ENCODE data around the gene OR2Y1.
"Not testable (repeated sequence)": the region's sequence is repeated elsewhere in the genome, so short reads cannot be mapped to it uniquely, and the experiment has no call there.

The OR2Y1 gene

DNA sequence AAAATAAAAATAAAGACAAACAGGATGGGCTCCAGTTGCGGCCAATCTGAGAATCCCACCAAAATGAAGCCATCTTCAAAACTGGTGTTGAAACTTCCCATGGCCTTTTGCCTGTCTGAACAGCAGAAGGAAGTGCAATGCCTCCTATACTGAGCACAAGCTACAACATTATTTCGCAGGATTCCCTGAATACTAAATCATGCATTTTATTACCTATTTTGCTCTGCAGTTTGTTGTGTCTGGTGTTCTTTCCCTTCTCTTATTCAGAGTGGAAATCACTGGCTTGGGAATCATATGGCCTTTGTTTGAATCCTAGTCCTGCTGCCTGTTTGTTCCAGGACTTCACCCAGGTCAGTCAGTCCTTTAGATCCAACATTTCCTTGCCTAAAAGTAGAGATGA, at the start of gene OR2Y1:
Gene OR2Y1, minus strand, starts transcription at position 101 of the 400 bp plus-strand sequence. Its CDS starts 0 bp downstream, at position 101.
- no peak for DNase-seq (ENCODE audit: low read depth)

DNA sequence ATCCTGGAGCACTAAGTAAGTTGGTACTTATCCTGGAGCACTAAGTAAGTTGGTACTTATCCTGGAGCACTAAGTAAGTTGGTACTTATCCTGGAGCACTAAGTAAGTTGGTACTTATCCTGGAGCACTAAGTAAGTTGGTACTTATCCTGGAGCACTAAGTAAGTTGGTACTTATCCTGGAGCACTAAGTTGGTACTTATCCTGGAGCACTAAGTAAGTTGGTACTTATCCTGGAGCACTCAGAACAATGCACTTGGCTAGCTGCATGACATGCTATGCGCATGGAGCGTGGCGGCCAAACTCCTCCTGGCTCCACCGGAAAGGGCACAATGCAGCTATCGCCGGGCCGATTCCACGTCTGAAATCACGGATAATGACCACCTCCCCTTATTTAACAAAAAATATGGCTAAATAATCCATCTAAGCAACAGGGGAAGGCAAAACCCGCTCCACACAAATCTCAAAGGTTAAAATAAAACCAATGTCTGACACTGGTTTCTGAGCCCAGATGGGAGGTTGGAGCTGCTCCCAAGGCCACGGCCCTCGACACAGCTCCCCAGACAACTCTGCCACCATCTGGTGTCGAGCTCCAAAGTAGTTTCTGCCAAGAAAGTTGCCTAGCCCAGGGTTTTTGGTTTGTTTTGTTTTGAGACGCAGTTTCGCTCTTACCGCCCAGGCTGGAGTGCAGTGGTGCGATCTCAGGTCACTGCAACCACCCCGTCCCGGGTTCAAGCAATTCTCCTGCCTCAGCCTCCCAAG, 49.0 kb upstream of the OR2Y1 start:
- DNase-seq (ENCODE audit: low read depth), result not testable (repeated sequence)

GRCh38 chr5:180787711-180788431, 48.0 kb upstream of the OR2Y1 start:
- DNase-seq (ENCODE audit: low read depth), result no peak

DNA sequence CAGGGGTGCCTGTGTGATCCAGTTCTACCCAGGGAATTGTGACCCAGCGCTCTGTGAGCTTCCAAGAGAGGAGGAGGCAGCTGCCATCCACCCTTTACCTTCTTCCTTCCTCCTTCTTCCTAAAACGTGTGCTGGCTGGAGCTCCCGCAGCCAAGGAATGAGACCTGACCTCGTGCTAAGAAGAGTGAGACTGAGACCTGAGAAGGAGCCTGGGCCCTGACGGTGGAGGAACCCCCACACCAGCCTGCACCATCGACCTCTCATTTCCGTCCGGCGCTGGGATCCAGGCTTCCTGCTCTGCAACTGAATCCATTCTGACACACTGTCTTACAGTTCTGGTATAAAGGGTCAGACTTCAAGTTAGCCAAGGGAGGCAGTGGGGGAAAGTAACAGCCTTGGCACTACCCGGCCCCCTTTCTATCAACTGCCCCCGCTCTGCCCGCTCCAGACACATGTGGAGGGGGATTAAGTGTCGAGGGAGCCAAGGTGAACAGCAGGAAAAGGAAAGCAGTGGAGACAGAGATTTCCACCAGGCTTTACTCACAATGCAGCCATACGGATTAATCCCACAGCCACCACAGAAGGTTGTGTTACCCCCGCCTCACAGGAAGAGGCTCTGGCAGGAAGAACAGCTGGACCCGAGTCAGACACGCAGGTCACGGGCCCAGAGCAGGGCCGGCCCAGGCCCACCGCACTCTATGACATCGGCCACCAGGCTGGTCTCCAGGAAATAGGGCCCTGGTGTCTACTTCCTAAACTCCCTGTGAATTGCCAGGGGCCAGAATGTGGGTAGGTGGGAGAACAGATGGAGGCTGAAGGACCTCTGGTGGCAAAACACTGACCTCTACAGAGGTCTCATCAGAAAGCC, 46.9 kb upstream of the OR2Y1 start:
- no peak for DNase-seq (ENCODE audit: low read depth)

DNA sequence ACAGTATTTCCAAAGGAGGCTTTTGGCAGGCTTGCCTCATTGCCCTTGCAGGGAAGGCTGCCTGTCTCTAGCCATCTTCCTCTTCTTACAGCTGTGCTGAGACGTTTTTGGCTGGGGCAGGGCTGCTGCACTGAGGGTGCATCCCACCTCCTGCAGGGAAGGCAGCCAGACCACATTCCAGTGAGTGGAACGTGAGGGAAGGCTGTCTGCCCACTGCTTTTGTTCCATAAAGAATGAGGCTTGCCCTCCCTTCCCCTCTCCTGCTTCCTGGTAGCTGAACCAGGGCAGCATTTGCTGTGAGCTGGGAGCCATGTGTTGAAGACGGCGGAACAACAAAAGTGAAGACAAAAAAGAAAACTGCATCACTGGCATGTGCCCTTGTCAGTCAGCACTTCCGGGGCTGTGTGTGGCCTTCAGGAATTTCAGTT, 46.0 kb upstream of the OR2Y1 start:
- DNase-seq (ENCODE audit: low read depth), result no peak

GRCh38 chr5:180785121-180785781, 45.4 kb upstream of the OR2Y1 start:
- DNase-seq (ENCODE audit: low read depth), result no peak

GRCh38 chr5:180784497-180785097, 44.7 kb upstream of the OR2Y1 start:
- DNase-seq (ENCODE audit: low read depth), result peak; percentile 70

DNA sequence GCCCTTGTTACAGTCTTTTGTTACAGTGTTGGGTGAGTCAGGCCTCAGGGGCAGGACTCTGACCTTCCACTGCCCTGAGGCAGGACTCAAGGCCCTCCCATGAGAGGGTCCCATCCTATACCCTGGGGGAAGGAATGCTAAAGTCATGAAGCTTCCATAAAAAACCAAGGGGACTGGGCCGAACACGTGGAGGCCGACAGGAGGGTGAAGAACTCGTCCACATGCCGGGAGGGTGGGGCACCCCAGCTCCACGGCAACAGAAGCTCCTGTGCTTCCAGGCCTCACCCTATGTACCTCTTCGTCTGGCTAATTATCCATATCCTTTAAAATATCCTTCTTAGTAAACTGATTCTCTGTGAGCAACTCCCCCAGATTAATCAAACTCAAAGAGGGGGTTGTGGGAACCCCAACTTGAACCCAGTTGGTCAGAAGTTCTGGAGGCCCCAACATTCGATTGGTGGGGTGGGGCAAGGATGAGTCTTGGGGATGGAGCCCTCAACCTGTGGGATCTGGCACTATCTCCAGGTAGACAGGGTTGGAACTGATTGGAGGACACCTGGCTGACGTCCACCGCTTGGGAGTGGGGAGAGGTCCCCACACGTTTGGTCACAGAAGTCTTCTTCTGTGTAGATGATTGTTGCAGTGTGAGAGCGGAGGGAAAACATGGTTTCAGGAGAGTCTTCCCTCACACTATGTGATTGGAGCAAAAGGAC, 43.6 kb upstream of the OR2Y1 start:
- no peak for DNase-seq (ENCODE audit: low read depth)

- no peak for DNase-seq (ENCODE audit: low read depth)
These were observed 42.9 kb upstream of the OR2Y1 start for GRCh38 chr5:180782748-180783147.

DNA sequence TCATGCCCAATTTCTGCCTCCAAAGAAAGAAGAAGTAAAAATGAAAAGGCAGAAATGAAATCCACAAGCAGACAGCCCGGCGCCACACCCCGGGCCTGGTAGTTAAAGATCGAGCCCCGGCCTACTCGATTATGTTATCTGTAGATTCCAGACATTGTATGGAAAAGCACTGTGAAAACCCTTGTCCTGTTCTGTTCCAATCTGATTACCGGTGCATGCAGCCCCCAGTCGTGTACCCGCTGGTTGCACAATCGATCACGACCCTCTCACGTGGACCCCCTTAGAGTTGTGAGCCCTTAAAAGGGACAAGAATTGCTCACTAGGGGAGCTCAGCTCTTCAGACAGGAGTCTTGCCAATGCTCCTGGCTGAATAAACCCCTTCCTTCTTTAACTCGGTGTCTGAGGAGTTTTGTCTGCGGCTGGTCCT, 42.1 kb upstream of the OR2Y1 start:
- not testable (repeated sequence) for DNase-seq (ENCODE audit: low read depth)

GRCh38 chr5:180779985-180780610, 40.2 kb upstream of the OR2Y1 start:
- no peak for DNase-seq (ENCODE audit: low read depth)

DNA sequence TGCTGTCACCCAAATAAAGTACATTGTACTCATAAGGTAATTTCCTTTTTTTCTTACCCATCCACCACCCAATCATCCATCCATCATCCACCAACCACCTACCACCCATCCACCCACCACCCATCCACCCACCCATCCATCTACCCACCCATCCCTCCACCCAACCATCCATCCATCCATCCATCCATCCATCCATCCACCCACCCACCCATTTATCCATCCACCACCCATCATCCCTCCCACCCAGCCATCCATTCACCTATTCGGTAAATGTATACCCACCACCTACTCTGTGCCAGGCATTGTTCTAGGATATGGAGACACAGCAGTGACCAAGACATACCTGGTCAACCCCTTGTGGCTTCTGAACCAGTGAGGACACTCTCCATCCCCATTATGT, 37.6 kb upstream of the OR2Y1 start:
- no peak for DNase-seq (ENCODE audit: low read depth)

GRCh38 chr5:180776376-180776775, 36.5 kb upstream of the OR2Y1 start:
- no peak for DNase-seq (ENCODE audit: low read depth)

GRCh38 chr5:180775624-180776023, 35.8 kb upstream of the OR2Y1 start:
- DNase-seq (ENCODE audit: low read depth), result no peak

- no peak for DNase-seq (ENCODE audit: low read depth)
These were observed 32.0 kb upstream of the OR2Y1 start for GRCh38 chr5:180771839-180772238.

DNA sequence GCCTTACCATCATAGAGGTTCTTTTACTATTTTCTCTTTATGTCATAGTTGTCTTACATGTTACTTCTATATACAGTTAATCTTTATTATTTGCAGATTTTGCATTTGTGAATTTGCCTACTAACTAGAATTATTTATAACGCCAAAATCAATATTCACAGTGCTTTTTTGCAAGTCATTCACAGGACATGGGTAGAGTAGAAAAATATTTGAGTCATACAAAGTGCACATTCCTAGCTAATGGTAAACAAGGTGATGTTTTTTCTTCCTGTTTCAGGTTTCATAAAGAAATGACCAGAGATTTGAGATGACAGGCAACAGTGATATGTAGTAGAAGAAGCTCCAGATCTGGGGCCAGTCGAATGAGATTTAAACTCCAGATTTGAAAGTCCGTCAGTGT, 30.0 kb upstream of the OR2Y1 start:
- no peak for DNase-seq (ENCODE audit: low read depth)

- DNase-seq (ENCODE audit: low read depth), result no peak
These were observed 15.7 kb upstream of the OR2Y1 start for GRCh38 chr5:180755601-180756000.

- no peak for DNase-seq (ENCODE audit: low read depth)
These were observed 4.4 kb upstream of the OR2Y1 start for GRCh38 chr5:180744253-180744652.

GRCh38 chr5:180742727-180743126, 2.9 kb upstream of the OR2Y1 start:
- DNase-seq (ENCODE audit: low read depth), result no peak

- not testable (repeated sequence) for DNase-seq (ENCODE audit: low read depth)
These were observed 1.1 kb upstream of the OR2Y1 start for GRCh38 chr5:180740953-180741352.
